Testis (tissue), 2 donors: ENCODE data around the gene RABGAP1L.

ENCODE experiments used
- CTCF ChIP-seq, 3 experiments: fragments of 450-650 bp in 2 of 3; fragments of 200-600 bp in 1 of 3; sonication (generic) in 1 of 3; IDR thresholded peaks; one replicate each; pipeline ENCODE4 v1.5.1; 2016 to 2019; ENCODE audit warnings: antibody characterized with exemption in 3 of 3, mild to moderate bottlenecking in 2 of 3, moderate library complexity in 1 of 3
- POLR2A ChIP-seq: fragments of 450-650 bp; IDR thresholded peaks from one replicate; pipeline ENCODE4 v1.6.1; 2017; ENCODE audit warnings: antibody characterized with exemption, mild to moderate bottlenecking, moderate library complexity

GRCh38 chr1:174975764-174976163 lies 816.4 kb downstream of the RABGAP1L start:
- no peak for TF ChIP-seq POLR2A
- no peak for TF ChIP-seq CTCF (IDR thresholded peaks at IDR 0.05)
